Activated CD4-positive, alpha-beta memory T cell treated with anti-CD3 and anti-CD28 coated beads for 36 hours (primary cell): ENCODE results near the gene TNS3. TPM values are rescaled to one million over a fixed set of nuclear protein-coding genes. Genes with fewer than 3 reads are reported as not detected.

Experiments used
- CTCF ChIA-PET: fragments of 350-600 bp; sonication (Branson Sonifier 250); formaldehyde crosslinking; loops from one replicate; lab custom pipeline; 2021; ENCODE audit warnings: antibody characterized with exemption, inconsistent platforms; lab: Charles Lee
- POLR2A ChIA-PET: fragments of 350-600 bp; sonication (Branson Sonifier 250); formaldehyde crosslinking; loops from one replicate; lab custom pipeline; 2021; ENCODE audit warnings: antibody characterized with exemption; lab: Charles Lee
- DNase-seq: peaks from one replicate; pipeline ENCODE4 v3.0.0-alpha.2; 2020
- H3K27ac Mint-ChIP-seq: one replicate; pipeline ENCODE4 v1.8.0; 2021; ENCODE audit warnings: mixed read lengths
- H3K27me3 Mint-ChIP-seq: one replicate; pipeline ENCODE4 v1.8.0; 2021; ENCODE audit warnings: mixed read lengths
- H3K36me3 Mint-ChIP-seq: one replicate; pipeline ENCODE4 v1.8.0; 2021; ENCODE audit warnings: mixed read lengths
- H3K4me1 Mint-ChIP-seq: one replicate; pipeline ENCODE4 v1.8.0; 2021; ENCODE audit warnings: low read depth, mixed read lengths
- H3K4me3 Mint-ChIP-seq: one replicate; pipeline ENCODE4 v1.8.0; 2021; ENCODE audit warnings: mild to moderate bottlenecking, mixed read lengths
- H3K9me3 Mint-ChIP-seq: one replicate; pipeline ENCODE4 v1.8.0; 2021; ENCODE audit warnings: mixed read lengths
- intact Hi-C: fragments of 100-400 bp; cut with micrococcal nuclease; formaldehyde crosslinking; loops from one replicate; pipeline ENCODE4 v1.15.1; 2023
- total RNA-seq, 2 experiments: library from RNA; stranded (reverse); gene quantifications; one replicate each; pipeline ENCODE4 v1.2.3, GENCODE V29; 2021

The TNS3 gene
- total RNA-seq, 2 experiments from 2014 or later = 0.15 to 0.31 TPM

- no peaks in the 10 kb centered on the region for H3K27me3 Mint-ChIP-seq
- no peak overlapping the region for H3K4me3 Mint-ChIP-seq
- H3K4me1 Mint-ChIP-seq = no peaks in the 10 kb centered on the region
- CTCF ChIA-PET = no interaction called here
- no peak for DNase-seq
- H3K36me3 Mint-ChIP-seq = no peaks in the 10 kb centered on the region
- POLR2A ChIA-PET = no interaction called here
- H3K27ac Mint-ChIP-seq = no peak overlapping the region
- intact Hi-C loops = no loop called here
- H3K9me3 Mint-ChIP-seq = no peaks in the 10 kb centered on the region
Measured at GRCh38 chr7:47335071-47335470, 246.8 kb downstream of the TNS3 start.

- intact Hi-C loops = no loop called here
- Mint-ChIP-seq H3K27ac (no peak overlapping the region), H3K4me1 (no peaks in the 10 kb centered on the region), H3K9me3 (no peaks in the 10 kb centered on the region), H3K27me3 (no peaks in the 10 kb centered on the region), H3K36me3 (no peaks in the 10 kb centered on the region), H3K4me3 (no peak overlapping the region)
- no peak for DNase-seq
- POLR2A ChIA-PET = no interaction called here
- CTCF ChIA-PET = no interaction called here
Measured at GRCh38 chr7:47333959-47334358, 248.0 kb downstream of the TNS3 start.

GRCh38 chr7:47333554-47333887 is 248.4 kb downstream of the TNS3 start:
- Mint-ChIP-seq H3K4me1 (no peaks in the 10 kb centered on the region), H3K27me3 (no peaks in the 10 kb centered on the region), H3K27ac (no peak overlapping the region), H3K9me3 (no peaks in the 10 kb centered on the region), H3K36me3 (no peaks in the 10 kb centered on the region), H3K4me3 (no peak overlapping the region)
- ChIA-PET POLR2A (no interaction called here), CTCF (no interaction called here)
- no peak for DNase-seq
- intact Hi-C loops = no loop called here

GRCh38 chr7:47332681-47333553 is 249.0 kb downstream of the TNS3 start:
- Mint-ChIP-seq H3K9me3 (no peaks in the 10 kb centered on the region), H3K4me1 (no peaks in the 10 kb centered on the region), H3K4me3 (no peak overlapping the region), H3K36me3 (no peaks in the 10 kb centered on the region), H3K27ac (no peak overlapping the region), H3K27me3 (no peaks in the 10 kb centered on the region)
- ChIA-PET CTCF (no interaction called here), POLR2A (no interaction called here)
- intact Hi-C loops = no loop called here
- no peak for DNase-seq

GRCh38 chr7:47332213-47332612 is 249.7 kb downstream of the TNS3 start:
- POLR2A ChIA-PET = no interaction called here
- no peak overlapping the region for H3K4me3 Mint-ChIP-seq
- CTCF ChIA-PET = no interaction called here
- no peak for DNase-seq
- H3K27me3 Mint-ChIP-seq = no peaks in the 10 kb centered on the region
- no peaks in the 10 kb centered on the region for H3K9me3 Mint-ChIP-seq
- no peaks in the 10 kb centered on the region for H3K4me1 Mint-ChIP-seq
- H3K36me3 Mint-ChIP-seq = no peaks in the 10 kb centered on the region
- intact Hi-C loops = no loop called here
- no peak overlapping the region for H3K27ac Mint-ChIP-seq

GRCh38 chr7:47331179-47331565 is 250.7 kb downstream of the TNS3 start:
- intact Hi-C loops = no loop called here
- DNase-seq = no peak
- H3K36me3 Mint-ChIP-seq = no peaks in the 10 kb centered on the region
- ChIA-PET CTCF (no interaction called here), POLR2A (no interaction called here)
- no peaks in the 10 kb centered on the region for H3K9me3 Mint-ChIP-seq
- no peak overlapping the region for H3K4me3 Mint-ChIP-seq
- H3K27me3 Mint-ChIP-seq = no peaks in the 10 kb centered on the region
- H3K27ac Mint-ChIP-seq = no peak overlapping the region
- no peaks in the 10 kb centered on the region for H3K4me1 Mint-ChIP-seq

- H3K4me3 Mint-ChIP-seq = no peak overlapping the region
- POLR2A ChIA-PET = no interaction called here
- no peaks in the 10 kb centered on the region for H3K36me3 Mint-ChIP-seq
- no peak overlapping the region for H3K27ac Mint-ChIP-seq
- no peaks in the 10 kb centered on the region for H3K9me3 Mint-ChIP-seq
- CTCF ChIA-PET = no interaction called here
- no peak for DNase-seq
- no peaks in the 10 kb centered on the region for H3K27me3 Mint-ChIP-seq
- intact Hi-C loops = no loop called here
- H3K4me1 Mint-ChIP-seq = no peaks in the 10 kb centered on the region
Measured at GRCh38 chr7:47330561-47331178, 251.2 kb downstream of the TNS3 start.

GRCh38 chr7:47330026-47330425 is 251.9 kb downstream of the TNS3 start:
- H3K4me3 Mint-ChIP-seq = no peak overlapping the region
- no peaks in the 10 kb centered on the region for H3K36me3 Mint-ChIP-seq
- no peaks in the 10 kb centered on the region for H3K27me3 Mint-ChIP-seq
- H3K4me1 Mint-ChIP-seq = no peaks in the 10 kb centered on the region
- H3K27ac Mint-ChIP-seq = no peak overlapping the region
- ChIA-PET POLR2A (no interaction called here), CTCF (no interaction called here)
- no peak for DNase-seq
- intact Hi-C loops = no loop called here
- H3K9me3 Mint-ChIP-seq = no peaks in the 10 kb centered on the region

GRCh38 chr7:47329320-47329926 is 252.5 kb downstream of the TNS3 start:
- no peaks in the 10 kb centered on the region for H3K27me3 Mint-ChIP-seq
- ChIA-PET CTCF (no interaction called here), POLR2A (no interaction called here)
- H3K36me3 Mint-ChIP-seq = no peaks in the 10 kb centered on the region
- no peaks in the 10 kb centered on the region for H3K9me3 Mint-ChIP-seq
- no peak for DNase-seq
- intact Hi-C loops = no loop called here
- no peak overlapping the region for H3K4me3 Mint-ChIP-seq
- no peaks in the 10 kb centered on the region for H3K4me1 Mint-ChIP-seq
- no peak overlapping the region for H3K27ac Mint-ChIP-seq

- no peak overlapping the region for H3K27ac Mint-ChIP-seq
- H3K27me3 Mint-ChIP-seq = no peaks in the 10 kb centered on the region
- ChIA-PET CTCF (no interaction called here), POLR2A (no interaction called here)
- DNase-seq = no peak
- no peak overlapping the region for H3K4me3 Mint-ChIP-seq
- intact Hi-C loops = no loop called here
- no peaks in the 10 kb centered on the region for H3K9me3 Mint-ChIP-seq
- H3K4me1 Mint-ChIP-seq = no peaks in the 10 kb centered on the region
- H3K36me3 Mint-ChIP-seq = no peaks in the 10 kb centered on the region
Measured at GRCh38 chr7:47328392-47329319, 253.3 kb downstream of the TNS3 start.

- Mint-ChIP-seq H3K4me1 (no peaks in the 10 kb centered on the region), H3K36me3 (no peaks in the 10 kb centered on the region), H3K27me3 (no peaks in the 10 kb centered on the region), H3K4me3 (no peak overlapping the region), H3K27ac (no peak overlapping the region), H3K9me3 (no peaks in the 10 kb centered on the region)
- CTCF ChIA-PET = no interaction called here
- intact Hi-C loops = no loop called here
- no peak for DNase-seq
- POLR2A ChIA-PET = no interaction called here
Measured at GRCh38 chr7:47327698-47328391, 254.1 kb downstream of the TNS3 start.

GRCh38 chr7:47327346-47327697 is 254.6 kb downstream of the TNS3 start:
- H3K36me3 Mint-ChIP-seq = no peaks in the 10 kb centered on the region
- ChIA-PET CTCF (no interaction called here), POLR2A (no interaction called here)
- intact Hi-C loops = no loop called here
- H3K4me3 Mint-ChIP-seq = no peak overlapping the region
- no peaks in the 10 kb centered on the region for H3K9me3 Mint-ChIP-seq
- no peaks in the 10 kb centered on the region for H3K4me1 Mint-ChIP-seq
- DNase-seq = no peak
- H3K27ac Mint-ChIP-seq = no peak overlapping the region
- H3K27me3 Mint-ChIP-seq = no peaks in the 10 kb centered on the region
